Glomerular visceral epithelial cell (primary cell): Measurements from ENCODE around the gene ZNF184.
A peak's percentile ranks its signal among the peaks of the same experiment; 100 is the strongest.

Experiments used
- DNase-seq: peaks from one replicate; pipeline ENCODE4 v3.0.0-alpha.2; 2016; ENCODE audit errors: extremely low spot score

Gene ZNF184

DNA sequence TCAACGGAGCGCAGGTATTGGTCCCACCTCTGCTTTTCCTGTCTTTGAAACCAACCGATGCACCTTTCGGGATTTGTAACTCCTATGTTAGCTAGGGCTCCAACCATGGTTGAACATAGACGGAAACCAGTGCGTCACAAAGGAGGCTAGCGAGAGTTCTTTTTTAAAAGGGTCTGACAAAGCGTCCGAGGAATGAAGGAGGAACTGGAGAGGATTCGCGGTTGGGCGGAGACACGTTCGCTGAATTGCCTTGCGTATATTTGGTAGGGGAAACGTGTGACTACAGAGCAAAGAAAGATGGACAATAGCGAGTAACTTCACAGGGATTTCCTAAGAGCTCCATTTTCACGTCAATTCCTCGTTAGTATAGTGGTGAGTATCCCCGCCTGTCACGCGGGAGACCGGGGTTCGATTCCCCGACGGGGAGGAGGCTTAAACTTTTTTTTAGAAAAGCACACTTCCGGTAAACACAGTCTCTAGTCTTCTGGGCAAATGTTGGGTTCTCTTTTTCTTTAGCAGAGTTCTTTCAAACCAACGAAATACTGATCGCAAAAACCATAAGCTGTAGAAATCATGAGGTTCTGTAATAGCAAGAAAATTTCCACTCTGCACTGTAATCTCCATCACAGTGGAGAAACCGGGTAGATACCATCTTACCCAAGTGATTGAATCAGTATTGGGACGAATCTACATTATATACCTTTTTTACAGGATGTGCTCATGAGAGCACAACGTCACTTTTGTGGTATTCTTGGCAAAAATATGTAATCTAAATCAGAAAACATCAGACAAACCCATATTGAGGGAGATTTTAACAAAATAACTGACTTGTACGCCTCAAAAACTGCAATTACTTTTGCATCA is 6.6 kb upstream of the ZNF184 start:
- DNase-seq: peak; percentile 91

DNA sequence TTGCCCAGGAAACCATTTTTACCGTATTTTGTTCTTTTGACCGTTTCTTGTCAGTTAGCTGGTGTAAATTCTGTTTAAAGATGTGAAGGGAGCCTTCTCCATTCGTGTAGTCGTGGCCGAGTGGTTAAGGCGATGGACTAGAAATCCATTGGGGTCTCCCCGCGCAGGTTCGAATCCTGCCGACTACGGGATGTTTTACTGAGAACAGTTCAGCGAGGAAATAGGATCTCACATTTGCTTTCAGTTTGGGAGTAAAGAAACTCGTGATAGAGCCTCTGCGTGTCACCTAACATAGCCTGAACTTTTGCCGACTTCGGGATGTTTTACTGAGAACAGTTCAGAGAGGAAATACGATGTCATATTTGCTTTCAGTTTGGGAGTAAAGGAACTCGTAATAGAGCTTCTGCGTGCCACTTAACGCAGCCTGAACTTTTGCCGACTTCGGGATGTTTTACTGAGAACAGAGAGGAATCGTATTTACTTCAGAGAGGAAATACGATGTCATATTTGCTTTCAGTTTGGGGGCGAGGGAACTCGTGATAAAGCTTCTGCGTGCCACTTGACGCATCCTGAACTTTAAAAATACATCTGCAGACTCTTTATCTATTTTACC is 5.9 kb upstream of the ZNF184 start:
- DNase-seq: peak; percentile 87

DNA sequence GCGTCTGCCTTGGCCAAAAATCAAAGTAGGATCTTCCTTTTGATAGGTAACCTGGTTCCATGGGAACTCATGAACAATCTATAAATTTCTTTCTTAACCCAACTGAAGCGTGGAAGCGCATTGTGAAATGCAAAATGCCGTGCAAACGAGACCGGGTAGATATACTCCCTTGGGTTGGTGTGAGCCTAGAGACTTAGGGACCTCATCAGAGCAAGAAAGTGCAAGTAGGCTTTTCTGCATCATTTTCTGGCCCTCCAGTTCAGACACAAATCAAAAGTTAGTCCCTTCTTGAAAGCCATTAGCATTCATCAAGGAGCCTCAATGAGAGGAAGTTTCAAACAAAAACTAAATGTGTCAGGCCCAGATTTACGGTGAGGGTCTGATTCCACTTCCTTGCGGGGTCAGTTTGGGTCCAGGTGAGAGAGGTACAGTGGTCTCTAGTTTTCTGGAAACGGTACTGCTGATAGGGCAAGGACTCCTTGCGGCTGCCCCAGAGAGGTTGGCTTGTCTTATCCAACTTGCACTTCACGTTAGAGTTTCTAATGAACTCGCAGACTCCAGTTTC is 5.3 kb upstream of the ZNF184 start:
- DNase-seq: no peak

DNA sequence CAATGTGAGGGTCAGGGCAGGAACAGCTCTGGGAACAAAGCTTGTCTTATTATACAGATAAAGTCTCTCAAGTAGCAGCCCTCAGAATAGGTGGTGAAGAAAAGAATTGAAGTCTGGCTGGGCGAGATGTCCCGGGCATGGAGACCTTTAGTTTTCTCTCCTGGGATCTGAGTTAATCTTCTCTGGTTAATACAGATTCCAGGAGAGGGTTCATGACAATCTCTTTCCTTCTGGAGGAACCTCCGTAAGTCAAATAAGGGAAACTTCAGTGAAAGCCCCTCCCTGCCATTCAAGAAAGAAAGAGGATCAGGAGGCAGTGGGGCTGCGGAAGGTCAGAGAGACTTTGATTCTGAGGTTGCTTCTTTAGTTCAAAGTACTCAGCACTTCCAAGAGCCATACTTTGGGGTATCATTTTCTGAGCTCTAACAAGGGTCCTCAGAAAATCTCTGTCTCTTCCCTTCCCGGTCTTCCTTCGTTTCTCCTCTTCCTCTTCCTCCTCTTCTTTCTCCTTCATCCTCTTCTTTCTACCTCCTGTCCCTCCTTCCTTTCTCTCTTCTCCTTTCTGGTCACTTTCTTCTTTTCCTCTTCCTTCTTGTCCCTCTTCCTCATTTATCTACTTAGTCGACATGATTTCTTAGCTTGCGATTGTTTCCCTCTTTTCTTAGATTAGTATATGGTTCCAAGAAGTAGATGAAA is 4.6 kb upstream of the ZNF184 start:
- no peak for DNase-seq

DNA sequence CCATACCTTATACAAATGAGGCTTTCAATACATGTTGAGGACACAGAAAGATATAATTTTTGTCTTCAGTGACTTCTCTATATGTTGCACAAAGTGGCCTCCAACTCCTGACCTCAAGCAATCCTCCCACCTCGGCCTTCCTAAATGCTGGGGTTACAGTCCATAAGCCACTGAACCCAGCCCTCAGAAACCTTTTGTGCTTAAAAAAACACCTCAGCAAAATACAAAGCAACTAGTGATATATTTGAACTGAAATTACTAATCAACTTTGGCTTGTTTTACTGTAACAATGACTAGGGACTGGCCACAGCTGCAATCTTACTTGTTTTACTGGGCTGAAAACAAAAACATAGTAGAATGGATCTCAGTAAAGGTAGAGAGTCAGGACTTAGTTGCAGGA is 3.2 kb upstream of the ZNF184 start:
- DNase-seq: no peak

DNA sequence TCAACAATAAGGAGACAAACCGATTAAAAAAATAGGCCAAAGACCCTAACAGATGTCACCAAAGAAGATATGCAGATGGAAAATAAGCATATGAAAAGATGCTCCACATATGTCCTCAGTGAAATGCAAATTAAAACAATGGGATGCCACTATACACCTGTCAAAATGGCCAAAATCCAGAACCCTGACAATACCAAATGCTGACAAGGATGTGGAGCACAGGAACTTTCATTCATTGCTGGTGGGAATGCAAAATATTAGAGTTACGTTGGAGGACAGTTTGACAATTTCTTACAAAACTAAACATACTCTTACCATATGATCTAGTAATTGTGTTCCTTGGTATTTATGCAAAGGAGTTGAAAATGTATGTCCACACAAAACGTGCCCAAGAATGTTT is 1.8 kb upstream of the ZNF184 start:
- DNase-seq: no peak

DNA sequence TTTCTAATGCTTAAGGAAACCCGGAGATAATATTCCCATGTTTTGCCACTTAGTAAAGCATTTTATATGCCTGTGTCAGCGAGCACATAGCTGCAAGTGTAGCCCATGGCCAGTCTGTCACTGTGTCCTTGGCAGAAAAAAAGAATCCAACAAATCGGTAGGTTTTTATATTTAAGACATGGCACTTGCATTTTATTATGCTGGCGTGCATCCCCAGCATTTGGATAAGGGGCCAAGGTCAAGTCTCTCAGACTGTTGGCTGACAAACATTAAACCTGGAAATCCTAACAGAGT is 1.2 kb upstream of the ZNF184 start:
- no peak for DNase-seq

DNA sequence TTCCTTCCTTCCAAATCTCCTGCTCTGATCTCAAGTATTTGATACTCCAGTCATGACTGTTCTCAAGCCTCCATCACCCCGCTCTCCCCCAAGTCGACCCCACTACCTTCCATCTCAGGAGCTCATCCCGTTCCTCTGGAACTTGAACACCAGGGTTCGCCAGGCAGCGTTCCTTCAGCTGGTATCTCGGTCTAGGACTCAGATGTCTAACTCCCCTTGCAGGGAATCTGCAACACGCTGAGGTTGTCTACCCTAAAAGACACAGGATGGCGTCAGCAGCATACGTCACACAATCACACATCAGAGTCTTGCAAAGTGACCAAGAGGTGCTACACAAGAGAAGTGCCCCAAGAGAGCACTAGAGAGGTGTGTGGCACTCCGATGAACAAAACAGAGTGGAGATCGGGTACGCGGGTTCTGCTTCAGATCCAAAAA is 706 bp downstream of the ZNF184 start:
- peak; percentile 60 for DNase-seq

DNA sequence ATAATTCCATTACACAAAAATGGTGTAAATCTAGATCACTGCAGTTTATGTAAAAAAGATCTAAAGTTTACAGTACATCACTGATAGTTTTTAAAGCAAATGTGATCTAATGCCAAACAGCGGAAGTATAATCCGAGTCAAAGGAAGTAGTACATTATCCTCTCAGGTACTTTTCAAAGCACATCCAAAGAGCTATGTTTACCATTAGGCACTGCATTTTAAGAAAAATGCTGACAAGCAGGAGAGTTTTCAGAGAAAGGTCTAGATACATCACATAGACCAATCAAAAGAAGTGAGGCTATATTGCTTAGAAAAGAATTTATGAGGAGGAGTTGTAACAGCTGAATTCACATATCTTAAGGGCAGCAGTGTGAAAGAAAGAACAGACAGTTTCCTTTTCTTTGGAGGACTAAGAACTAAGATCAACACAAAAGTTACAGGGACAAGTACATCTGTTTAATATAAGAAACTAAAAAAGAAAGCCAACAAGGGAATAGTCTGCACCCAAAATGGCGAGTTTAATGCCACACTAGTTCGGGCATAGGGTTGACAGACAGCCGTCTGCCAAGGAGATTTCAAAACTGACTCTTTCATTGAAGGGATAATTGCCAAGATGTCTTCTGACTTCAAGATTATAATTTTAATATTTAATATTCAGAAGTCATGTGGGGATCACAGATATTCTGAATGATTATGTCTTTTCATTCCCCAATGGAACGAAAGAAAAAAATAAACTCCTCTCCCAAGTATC is 1.4 kb downstream of the ZNF184 start:
- no peak for DNase-seq

DNA sequence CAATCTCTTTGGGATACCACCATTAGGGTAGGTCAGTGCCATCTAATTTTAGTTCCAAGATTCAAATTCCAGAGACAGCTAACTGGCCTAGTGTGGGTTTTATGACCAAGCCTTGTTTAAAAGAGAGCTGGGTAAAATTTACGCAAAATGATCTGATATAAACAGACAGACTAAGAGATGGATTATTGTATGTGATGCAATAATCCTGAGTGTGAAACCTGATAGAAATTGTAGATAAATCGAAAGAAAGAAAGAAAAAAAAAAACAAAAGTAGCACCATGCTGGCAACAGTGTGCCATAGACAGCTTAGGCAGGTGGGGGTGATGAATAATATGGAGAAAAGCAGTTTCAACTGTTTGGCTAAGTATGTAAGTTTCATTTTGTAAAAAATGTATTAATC is 2.9 kb downstream of the ZNF184 start:
- DNase-seq: no peak

DNA sequence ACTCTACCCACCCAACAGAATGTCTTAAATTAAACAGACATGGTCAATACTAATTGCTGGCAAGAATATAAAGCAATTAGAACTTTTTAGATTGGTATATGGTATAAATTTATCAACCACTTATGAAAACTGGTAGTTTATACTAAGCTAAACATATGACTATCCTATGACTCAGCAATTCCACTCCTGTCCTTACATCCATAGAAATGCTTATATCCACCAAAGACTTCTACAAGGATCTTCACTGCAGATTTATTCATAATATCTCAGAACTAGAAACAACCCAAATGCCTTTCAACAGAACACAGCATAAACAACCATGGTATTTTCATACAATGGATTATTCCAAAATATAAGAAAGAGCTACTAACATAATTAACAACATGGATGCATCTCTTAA is 4.6 kb downstream of the ZNF184 start:
- DNase-seq: no peak

DNA sequence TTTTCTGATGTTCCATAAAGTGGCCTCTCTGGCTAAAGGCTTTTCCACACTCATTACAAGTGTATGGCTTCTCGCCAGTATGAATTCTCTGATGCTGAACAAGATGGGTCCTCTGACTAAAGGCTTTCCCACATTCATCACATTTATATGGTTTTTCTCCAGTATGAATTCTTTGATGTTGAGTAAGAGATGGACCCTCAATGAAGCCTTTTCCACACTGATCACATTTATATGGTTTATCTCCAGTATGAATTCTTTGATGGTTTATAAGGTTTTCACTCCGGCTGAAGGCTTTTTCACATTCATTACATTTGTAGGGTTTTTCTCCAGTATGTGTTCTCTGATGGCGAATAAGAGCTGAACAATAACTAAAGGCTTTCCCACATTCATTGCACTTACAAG is 20.4 kb downstream of the ZNF184 start:
- DNase-seq: no peak

DNA sequence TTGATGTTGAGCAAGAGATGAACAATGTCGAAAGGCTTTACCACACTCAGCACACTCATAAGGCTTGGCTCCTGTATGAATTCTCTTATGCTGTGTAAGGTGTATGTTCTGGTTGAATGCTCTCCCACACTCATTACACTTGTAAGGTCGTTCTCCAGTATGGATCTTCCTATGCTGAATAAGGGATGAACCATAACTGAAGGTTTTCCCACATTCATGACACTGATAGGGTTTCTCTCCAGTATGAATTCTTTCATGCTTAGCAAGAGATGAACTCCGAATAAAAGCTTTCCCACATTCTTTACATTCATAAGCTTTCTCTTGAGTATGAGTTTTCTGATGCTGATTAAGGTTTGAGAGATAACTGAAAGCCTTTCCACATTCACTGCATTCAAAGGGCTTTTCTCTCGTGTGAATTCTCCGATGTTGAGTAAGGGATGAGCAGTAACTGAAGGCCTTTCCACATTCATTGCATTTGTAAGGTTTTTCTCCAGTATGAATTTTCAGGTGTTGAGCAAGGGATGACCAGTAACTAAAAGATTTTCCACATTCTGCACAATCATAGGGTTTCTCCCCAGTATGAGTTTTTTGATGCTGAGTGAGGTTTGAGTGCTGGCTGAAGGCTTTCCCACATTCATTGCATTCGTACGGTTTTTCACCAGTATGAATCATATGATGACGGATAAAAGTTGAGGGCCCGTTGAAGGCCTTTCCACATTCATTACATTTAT is 21.1 kb downstream of the ZNF184 start:
- no peak for DNase-seq

DNA sequence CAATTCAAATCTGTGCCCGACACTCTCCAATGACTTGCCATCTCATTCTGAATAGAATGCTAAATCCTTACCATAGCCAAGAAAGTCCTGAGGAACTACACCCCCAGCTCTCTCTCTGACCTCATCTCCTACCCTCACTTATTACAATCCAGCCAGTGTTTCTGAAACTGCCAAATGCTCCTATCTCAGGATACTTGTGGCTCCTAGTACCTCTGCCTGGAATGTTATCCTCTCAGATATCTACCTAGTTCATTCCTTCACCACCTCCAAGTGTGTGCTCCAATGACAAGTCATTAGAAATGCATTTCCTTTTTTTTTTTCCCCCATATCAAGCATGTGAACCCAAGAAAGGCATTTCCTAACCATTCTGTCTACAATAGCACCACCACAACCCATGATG is 24.4 kb downstream of the ZNF184 start:
- DNase-seq: no peak

DNA sequence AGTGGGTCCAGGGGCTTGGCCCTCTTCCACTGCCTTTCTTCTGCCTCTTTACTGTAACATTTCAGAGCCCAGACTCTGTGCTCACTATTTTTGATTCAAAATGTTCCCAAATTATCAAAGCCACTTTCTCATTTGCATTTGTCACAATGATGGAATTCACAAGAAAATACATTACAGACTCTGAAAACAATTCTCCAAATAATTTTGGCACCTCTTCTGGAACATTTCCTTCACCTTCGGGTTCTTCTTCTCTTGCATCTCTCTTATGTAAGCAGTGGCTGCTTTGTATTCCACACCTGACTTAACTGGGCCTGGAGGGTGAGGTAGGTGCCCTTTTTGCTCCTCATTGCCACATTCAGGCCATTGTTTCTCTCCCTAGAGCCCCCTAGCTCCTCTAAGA is 30.0 kb downstream of the ZNF184 start:
- no peak for DNase-seq

DNA sequence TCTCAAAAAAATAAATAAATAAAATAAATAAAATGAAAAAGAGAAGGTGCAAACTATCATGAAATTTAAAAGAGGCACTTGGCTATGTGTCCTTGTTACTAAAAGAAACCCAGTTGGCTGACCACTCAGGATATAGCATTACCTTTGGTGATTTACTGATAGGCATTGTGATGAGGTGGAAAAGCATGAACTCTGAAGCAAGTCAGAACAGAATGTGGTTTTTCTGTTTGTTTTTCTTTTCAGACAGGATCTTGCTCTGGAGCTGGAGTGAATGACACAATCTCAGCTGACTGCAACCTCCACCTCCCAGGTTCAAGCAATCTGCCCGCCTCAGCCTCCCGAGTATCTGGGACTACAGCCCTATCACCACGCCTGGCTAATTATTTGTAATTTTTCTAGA is 31.9 kb downstream of the ZNF184 start:
- peak; percentile 18 for DNase-seq

DNA sequence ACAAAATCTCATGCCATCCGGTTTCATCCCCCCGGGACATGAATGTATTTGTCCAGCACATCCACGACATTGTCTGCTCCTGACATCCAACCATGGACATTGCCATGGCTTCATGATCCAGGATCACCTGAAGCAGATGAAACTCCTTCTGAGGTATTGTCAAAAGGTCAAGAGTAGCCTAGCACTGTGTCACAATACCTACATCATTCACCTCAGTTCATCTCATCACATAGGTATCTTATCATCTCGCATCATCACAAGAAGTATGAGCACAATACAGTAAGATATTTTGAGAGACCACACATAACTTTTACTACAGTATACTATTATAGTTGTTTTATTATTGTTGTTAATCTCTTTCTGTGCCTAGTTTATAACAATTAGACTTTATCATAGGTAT is 33.5 kb downstream of the ZNF184 start:
- no peak for DNase-seq

DNA sequence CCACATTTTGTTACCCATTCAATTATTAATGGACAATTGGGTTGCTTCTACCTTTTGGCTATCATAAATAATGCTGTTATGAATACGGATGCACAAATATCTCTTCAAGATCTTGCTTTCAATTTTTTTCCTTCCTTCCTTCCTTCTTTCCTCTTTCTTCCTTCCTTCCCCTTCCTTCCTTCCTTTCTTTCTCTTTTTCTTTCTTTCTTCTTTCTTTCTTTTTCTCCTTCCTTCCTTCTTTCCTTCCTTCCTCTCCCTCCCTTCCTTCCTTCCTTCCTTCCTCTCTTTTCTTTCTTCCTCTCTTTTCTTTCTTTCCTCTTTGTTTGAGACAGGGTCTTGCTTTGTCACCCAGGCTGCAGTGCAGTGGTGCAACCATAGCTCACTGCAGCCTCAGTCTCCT is 39.2 kb downstream of the ZNF184 start:
- no peak for DNase-seq

DNA sequence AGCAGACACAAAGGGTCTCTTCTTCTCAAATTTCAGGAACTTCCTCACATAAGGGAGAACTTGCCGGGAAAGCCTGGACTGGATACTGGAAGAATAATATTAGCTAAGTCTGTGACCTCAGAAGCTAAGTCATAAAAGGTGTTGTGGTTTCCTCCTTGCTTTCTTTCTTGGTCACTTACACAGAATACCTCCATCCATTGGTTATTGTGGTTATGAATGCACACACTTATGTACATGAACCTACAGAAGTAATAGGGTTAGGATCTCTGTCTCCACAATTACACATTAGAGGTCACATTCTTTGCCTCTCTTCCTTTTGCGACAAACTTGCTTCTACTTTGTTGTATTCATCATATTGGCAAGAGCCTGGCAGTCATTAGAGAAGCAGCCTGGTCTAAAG is 43.9 kb downstream of the ZNF184 start:
- DNase-seq: no peak

DNA sequence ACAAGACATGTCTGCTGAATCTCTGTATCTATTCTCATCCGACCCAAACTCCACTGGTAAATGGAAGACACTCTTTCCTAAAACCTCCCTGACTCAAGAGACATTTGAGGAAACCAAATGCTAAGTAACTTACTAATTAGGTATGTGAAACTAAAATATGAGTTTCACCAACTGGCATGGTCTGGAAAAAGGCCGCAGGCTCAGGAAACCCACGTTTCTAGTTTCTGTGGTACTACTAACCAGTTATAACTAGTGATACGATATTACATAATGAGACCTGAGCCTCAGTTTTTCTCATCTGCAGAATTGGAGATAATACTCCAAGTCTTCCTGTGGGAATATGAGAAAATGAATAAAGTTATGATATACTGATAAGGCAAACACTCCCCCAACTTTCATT is 44.4 kb downstream of the ZNF184 start:
- DNase-seq: no peak

DNA sequence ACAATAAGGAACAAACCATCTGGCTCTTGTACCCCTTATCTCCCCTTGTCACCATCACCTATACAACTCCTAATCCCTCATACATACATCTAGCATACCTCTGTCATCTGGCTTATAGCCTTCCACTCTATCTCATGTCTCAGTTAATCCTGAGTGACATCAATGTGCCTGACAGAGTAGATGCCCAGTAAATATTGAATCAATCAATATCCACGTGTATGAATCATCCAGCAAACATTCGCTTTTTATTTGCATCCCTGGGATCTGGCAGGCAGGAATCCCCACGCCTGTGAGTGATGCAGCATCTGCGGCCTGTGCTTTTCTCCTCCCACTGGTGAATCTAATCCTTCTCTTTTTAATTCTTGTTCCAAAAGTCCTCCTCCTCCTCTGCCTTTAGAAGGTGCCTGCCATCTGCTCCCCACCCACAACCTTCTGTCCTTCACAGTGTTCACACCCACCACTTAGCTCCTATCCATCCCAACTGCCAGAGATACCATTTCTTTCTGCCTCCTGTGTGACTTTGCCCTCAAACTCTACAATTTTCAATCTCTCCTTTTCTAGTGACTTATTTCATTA is 46.8 kb downstream of the ZNF184 start:
- DNase-seq: no peak
